T-helper 1 cell treated with Interleukin-12 subunit alpha and Interleukin-12 subunit beta and Interleukin-4 antibody, amounts not matched to agents 30 μg/mL and 1 μg/mL, for 36 hours (primary cell): ENCODE data around the gene ACOXL.

ENCODE experiments used
- H3K27ac Mint-ChIP-seq: one replicate; pipeline ENCODE4 v1.8.0; 2021; ENCODE audit warnings: mild to moderate bottlenecking, mixed read lengths
- H3K27me3 Mint-ChIP-seq: one replicate; pipeline ENCODE4 v1.8.0; 2021; ENCODE audit warnings: low read depth, mixed read lengths
- H3K36me3 Mint-ChIP-seq: one replicate; pipeline ENCODE4 v1.8.0; 2021; ENCODE audit warnings: low read depth, mixed read lengths
- H3K4me1 Mint-ChIP-seq: one replicate; pipeline ENCODE4 v1.8.0; 2021; ENCODE audit warnings: low read depth, mixed read lengths
- H3K4me3 Mint-ChIP-seq: one replicate; pipeline ENCODE4 v1.8.0; 2021; ENCODE audit warnings: mild to moderate bottlenecking, moderate library complexity, mixed read lengths
- H3K9me3 Mint-ChIP-seq: one replicate; pipeline ENCODE4 v1.8.0; 2021; ENCODE audit warnings: mixed read lengths

Gene ACOXL

GRCh38 chr2:111118981-111119821, 386.8 kb downstream of the ACOXL start:
- Mint-ChIP-seq H3K27ac (peak overlapping the region; percentile 72), H3K27me3 (peaks cover 58% of the 10 kb centered on the region), H3K9me3 (no peaks in the 10 kb centered on the region), H3K36me3 (peaks cover 20% of the 10 kb centered on the region), H3K4me1 (peaks cover 42% of the 10 kb centered on the region), H3K4me3 (peak overlapping the region; percentile 87)

GRCh38 chr2:111119822-111120252, 387.5 kb downstream of the ACOXL start:
- Mint-ChIP-seq H3K27me3 (peaks cover 53% of the 10 kb centered on the region), H3K4me1 (peaks cover 46% of the 10 kb centered on the region)

GRCh38 chr2:111120253-111121027, 388.1 kb downstream of the ACOXL start, which contains the start of gene BCL2L11:
BCL2L11 (plus strand) TSS chr2:111120914; CDS start chr2:111123746, 2,832 bp downstream.
- Mint-ChIP-seq H3K27me3 (peaks cover 48% of the 10 kb centered on the region), H3K27ac (peak within 1 kb of the TSS; percentile 86), H3K4me3 (peak within 1 kb of the TSS; percentile 96), H3K9me3 (no peaks in the 10 kb centered on the region), H3K4me1 (peaks cover 50% of the 10 kb centered on the region), H3K36me3 (peaks cover 31% of the 10 kb centered on the region)

More at GRCh38 chr2:111119822-111120252, 387.5 kb downstream of the ACOXL start:
- Mint-ChIP-seq H3K9me3 (no peaks in the 10 kb centered on the region), H3K4me3 (peak overlapping the region; percentile 87), H3K36me3 (peaks cover 26% of the 10 kb centered on the region), H3K27ac (peak overlapping the region; percentile 72)

GRCh38 chr2:111121028-111121827, 388.9 kb downstream of the ACOXL start:
- H3K36me3 Mint-ChIP-seq, result peaks cover 39% of the 10 kb centered on the region
- peaks cover 42% of the 10 kb centered on the region for H3K27me3 Mint-ChIP-seq
- peaks cover 51% of the 10 kb centered on the region for H3K4me1 Mint-ChIP-seq

GRCh38 chr2:111121828-111122630, 389.7 kb downstream of the ACOXL start:
- H3K4me1 Mint-ChIP-seq, result peaks cover 51% of the 10 kb centered on the region
- H3K36me3 Mint-ChIP-seq, result peaks cover 47% of the 10 kb centered on the region
- peak overlapping the region; percentile 86 for H3K27ac Mint-ChIP-seq
- peak overlapping the region; percentile 96 for H3K4me3 Mint-ChIP-seq
- peaks cover 38% of the 10 kb centered on the region for H3K27me3 Mint-ChIP-seq
- no peaks in the 10 kb centered on the region for H3K9me3 Mint-ChIP-seq

More at GRCh38 chr2:111121028-111121827, 388.9 kb downstream of the ACOXL start:
- H3K27ac Mint-ChIP-seq, result peak overlapping the region; percentile 86
- H3K4me3 Mint-ChIP-seq, result peak overlapping the region; percentile 96
- H3K9me3 Mint-ChIP-seq, result no peaks in the 10 kb centered on the region

GRCh38 chr2:111122631-111123421, 390.5 kb downstream of the ACOXL start:
- peak overlapping the region; percentile 52 for H3K27ac Mint-ChIP-seq
- peaks cover 31% of the 10 kb centered on the region for H3K27me3 Mint-ChIP-seq
- H3K4me1 Mint-ChIP-seq, result peaks cover 48% of the 10 kb centered on the region
- no peaks in the 10 kb centered on the region for H3K9me3 Mint-ChIP-seq
- peaks cover 52% of the 10 kb centered on the region for H3K36me3 Mint-ChIP-seq
- peak overlapping the region; percentile 88 for H3K4me3 Mint-ChIP-seq

GRCh38 chr2:111123751-111124150, 391.4 kb downstream of the ACOXL start:
- peak overlapping the region; percentile 88 for H3K4me3 Mint-ChIP-seq
- no peaks in the 10 kb centered on the region for H3K9me3 Mint-ChIP-seq
- peaks cover 46% of the 10 kb centered on the region for H3K4me1 Mint-ChIP-seq
- peaks cover 58% of the 10 kb centered on the region for H3K36me3 Mint-ChIP-seq
- peak overlapping the region; percentile 21 for H3K27ac Mint-ChIP-seq
- H3K27me3 Mint-ChIP-seq, result peaks cover 22% of the 10 kb centered on the region

GRCh38 chr2:111126581-111126980, 394.2 kb downstream of the ACOXL start:
- peaks cover 9% of the 10 kb centered on the region for H3K27me3 Mint-ChIP-seq
- peaks cover 44% of the 10 kb centered on the region for H3K4me1 Mint-ChIP-seq
- H3K27ac Mint-ChIP-seq, result no peak overlapping the region
- H3K9me3 Mint-ChIP-seq, result no peaks in the 10 kb centered on the region
- H3K36me3 Mint-ChIP-seq, result peaks cover 71% of the 10 kb centered on the region
- peak overlapping the region; percentile 30 for H3K4me3 Mint-ChIP-seq

GRCh38 chr2:111127351-111127750, 395.0 kb downstream of the ACOXL start:
- H3K9me3 Mint-ChIP-seq, result no peaks in the 10 kb centered on the region
- peaks cover 48% of the 10 kb centered on the region for H3K4me1 Mint-ChIP-seq
- H3K36me3 Mint-ChIP-seq, result peaks cover 76% of the 10 kb centered on the region
- H3K27me3 Mint-ChIP-seq, result peaks cover 9% of the 10 kb centered on the region
- no peak overlapping the region for H3K27ac Mint-ChIP-seq
- no peak overlapping the region for H3K4me3 Mint-ChIP-seq

GRCh38 chr2:111128096-111128495, 395.7 kb downstream of the ACOXL start:
- Mint-ChIP-seq H3K9me3 (no peaks in the 10 kb centered on the region), H3K4me1 (peaks cover 48% of the 10 kb centered on the region), H3K27me3 (peaks cover 9% of the 10 kb centered on the region), H3K4me3 (peak overlapping the region; percentile 25), H3K27ac (no peak overlapping the region), H3K36me3 (peaks cover 75% of the 10 kb centered on the region)

- H3K27me3 Mint-ChIP-seq, result no peaks in the 10 kb centered on the region
- no peak overlapping the region for H3K27ac Mint-ChIP-seq
- no peaks in the 10 kb centered on the region for H3K9me3 Mint-ChIP-seq
- peaks cover 70% of the 10 kb centered on the region for H3K36me3 Mint-ChIP-seq
- peaks cover 45% of the 10 kb centered on the region for H3K4me1 Mint-ChIP-seq
- peak overlapping the region; percentile 25 for H3K4me3 Mint-ChIP-seq
Observed at GRCh38 chr2:111133603-111134002, 401.2 kb downstream of the ACOXL start.

- Mint-ChIP-seq H3K4me1 (peaks cover 40% of the 10 kb centered on the region), H3K27me3 (no peaks in the 10 kb centered on the region), H3K27ac (no peak overlapping the region), H3K4me3 (no peak overlapping the region), H3K36me3 (peaks cover 70% of the 10 kb centered on the region), H3K9me3 (no peaks in the 10 kb centered on the region)
Observed at GRCh38 chr2:111134055-111134454, 401.7 kb downstream of the ACOXL start.
